Middle frontal gyrus (tissue), 1 donor: ENCODE data around the gene TUBGCP6.
A peak's percentile ranks its signal among the peaks of the same experiment; 100 is the strongest.

Source experiments
- DNase-seq: peaks from one replicate; pipeline ENCODE4 v3.0.0-alpha.2; 2015; ENCODE audit warnings: low spot score; ENCODE audit errors: extremely low spot score

TUBGCP6 gene

GRCh38 chr22:50264946-50265669, 20.3 kb upstream of the TUBGCP6 start:
- DNase-seq, result no peak

DNA sequence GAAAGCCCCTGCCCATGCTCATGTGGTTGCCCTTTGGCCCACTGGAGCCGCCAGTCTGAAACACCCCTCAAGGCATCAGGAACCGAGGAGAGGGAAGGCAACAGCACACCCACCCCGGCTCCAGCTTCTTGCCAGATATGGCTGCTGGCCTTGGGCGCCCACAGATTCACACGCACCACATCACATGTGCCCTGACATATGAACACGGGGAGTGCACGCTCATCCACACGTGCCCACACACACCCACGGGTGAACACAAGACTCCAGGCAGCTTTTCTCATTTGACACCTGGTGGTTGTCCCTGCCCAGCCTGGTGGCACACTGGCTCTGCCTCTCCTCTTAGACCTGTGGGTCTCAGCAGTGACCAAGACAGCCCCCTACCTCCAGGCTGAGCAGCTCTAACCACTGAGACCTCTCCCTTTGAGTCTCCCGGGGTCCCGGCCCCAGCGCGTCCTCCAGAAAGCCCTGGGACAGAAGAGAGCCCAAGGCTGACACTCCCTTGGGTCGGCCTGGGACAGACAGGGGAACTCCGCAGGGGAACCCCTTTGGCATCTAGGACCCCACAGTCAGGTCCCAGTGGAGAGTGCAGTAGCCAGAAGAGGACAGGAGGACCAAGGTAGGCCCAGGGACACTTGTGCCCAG, 19.4 kb upstream of the TUBGCP6 start:
- no peak for DNase-seq

DNA sequence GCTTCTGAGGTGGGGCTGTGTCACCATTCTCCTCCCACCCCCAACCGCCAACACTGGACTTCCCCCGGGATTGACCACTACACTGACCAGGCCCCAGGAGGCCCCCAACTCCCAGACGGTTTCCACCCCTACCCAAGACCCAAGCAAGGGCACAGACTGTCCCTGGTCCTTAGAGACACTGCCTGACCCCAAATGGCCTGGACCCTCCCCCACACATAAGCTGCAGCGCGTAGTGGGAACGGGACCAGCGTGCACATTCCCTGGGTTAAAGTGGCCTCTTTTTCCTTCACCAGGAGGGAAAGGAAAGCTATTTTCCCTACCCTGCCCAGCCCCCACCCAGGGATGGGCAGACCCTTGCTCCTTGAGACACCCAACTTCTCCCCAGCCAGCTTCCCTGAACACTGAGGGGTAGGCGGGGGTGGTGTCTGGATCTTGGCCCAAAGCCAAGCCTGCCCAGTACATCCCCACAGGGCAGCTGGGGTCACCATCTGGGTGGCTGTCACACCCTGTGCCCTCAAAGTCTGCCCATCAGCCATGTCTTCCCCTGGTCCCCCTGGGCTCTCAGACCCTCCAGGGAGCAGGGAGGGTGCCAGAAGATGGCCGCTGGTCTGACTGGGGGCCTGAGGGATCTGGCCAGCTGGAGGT, 18.3 kb upstream of the TUBGCP6 start:
- no peak for DNase-seq

GRCh38 chr22:50262460-50262911, 17.7 kb upstream of the TUBGCP6 start:
- no peak for DNase-seq

DNA sequence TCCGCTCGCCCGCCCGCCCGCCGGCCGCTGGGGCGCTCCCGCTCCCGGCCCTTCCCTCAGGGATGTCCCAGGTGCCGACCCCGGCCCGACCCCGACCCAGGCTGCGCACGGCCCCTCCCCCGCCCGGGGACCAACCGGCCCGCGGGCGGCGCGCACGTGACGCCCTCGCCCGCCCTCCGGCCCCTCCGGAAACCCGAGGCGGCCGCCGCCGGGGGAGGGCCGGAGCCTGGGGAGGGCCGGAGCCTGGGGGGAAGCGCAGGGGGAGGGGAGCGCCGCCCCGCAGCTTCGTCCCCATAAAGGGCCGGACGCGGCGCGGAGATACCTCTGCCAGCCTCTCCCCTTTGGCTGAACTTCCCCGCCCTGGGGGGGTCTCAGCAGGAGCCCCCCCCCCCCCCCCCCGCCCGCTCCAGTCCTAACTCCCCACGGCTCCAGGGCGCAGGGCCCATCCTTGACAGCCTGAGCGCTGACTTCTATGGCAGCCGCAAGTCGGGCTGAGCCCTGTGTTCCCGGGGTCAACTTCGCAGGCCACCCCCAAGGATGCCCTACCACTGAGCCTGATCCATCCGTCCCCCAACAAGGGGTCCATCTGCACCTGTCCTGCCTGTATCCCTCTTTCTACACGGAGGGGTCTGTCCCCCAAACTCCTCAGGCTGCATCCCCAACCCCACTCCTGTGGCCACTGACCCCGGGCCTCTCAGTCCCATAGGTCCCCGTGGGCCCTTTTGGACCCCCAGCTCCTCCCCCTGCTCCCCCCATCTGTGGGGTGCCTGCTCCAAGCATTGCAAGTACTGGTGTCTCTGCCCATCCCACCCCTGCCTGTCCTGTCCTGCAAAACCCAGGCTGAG, 17.0 kb upstream of the TUBGCP6 start, which contains the start of gene MAPK12:
TSS of gene MAPK12 (minus strand) at position 69 of the 845 bp plus-strand sequence. CDS start 174 bp downstream, outside the sequence.
- no peak for DNase-seq

DNA sequence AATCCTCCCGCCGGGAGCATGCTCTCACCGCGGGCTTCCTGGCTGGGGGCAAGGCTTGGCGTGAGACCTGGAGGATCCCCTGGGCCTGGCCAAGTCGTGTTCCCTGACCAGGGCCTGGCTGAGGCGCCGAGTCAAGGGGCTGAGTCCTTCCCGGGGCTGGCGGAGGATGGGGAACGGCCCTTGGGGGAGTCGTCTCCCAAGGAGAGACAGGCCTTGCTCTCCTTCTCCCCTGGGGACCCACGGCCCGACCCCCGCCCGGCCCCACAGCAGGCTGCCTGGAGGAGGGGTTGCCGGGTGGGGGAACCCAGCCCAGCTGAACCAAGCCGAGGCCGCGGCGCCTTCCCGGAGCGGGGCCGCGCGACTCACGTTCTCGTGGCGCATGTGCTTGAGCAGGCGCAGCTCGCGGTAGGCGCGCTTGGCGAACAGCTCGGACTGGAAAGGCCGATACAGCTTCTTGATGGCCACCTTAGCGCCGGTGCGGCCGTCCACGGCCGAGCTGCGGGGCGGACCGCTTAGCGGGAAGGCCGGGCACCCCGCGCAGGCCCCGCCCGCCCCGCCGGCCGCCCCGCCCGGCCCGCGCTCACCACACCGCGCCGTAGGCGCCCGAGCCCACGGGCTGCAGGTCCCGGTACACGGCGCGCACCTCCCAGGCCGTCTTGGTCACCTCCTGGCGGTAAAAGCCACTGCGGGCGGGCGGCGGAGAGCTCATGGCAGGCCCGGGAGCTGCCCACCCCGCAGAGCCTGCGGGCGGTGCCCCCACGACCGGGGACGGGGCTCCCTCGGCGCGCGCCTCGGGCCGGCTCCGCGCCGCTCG, 16.2 kb upstream of the TUBGCP6 start:
- DNase-seq, result peak; percentile 65

GRCh38 chr22:50260434-50260800, 15.6 kb upstream of the TUBGCP6 start:
- no peak for DNase-seq

DNA sequence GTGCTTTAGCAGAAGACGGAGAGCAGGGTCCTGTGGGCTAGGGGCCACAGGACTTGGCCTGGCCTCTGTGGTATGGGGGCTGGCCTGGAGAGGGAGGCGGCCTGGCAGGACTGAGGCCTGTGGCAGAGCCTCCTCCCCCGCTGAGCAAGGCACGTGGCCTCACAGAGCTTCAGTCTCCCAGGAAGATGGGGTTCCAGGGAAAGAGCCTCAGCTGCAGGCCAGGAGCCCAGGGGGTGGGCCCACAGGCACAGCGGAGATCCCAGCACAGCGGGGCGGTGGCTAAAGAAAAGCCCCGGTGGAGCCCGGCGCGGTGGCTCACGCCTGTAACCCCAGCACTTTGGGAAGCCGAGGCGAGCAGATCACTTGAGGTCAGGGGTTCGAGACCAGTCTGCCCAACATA, 14.5 kb upstream of the TUBGCP6 start:
- DNase-seq, result no peak

- no peak for DNase-seq
Measured at GRCh38 chr22:50258361-50259292, 13.8 kb upstream of the TUBGCP6 start.

DNA sequence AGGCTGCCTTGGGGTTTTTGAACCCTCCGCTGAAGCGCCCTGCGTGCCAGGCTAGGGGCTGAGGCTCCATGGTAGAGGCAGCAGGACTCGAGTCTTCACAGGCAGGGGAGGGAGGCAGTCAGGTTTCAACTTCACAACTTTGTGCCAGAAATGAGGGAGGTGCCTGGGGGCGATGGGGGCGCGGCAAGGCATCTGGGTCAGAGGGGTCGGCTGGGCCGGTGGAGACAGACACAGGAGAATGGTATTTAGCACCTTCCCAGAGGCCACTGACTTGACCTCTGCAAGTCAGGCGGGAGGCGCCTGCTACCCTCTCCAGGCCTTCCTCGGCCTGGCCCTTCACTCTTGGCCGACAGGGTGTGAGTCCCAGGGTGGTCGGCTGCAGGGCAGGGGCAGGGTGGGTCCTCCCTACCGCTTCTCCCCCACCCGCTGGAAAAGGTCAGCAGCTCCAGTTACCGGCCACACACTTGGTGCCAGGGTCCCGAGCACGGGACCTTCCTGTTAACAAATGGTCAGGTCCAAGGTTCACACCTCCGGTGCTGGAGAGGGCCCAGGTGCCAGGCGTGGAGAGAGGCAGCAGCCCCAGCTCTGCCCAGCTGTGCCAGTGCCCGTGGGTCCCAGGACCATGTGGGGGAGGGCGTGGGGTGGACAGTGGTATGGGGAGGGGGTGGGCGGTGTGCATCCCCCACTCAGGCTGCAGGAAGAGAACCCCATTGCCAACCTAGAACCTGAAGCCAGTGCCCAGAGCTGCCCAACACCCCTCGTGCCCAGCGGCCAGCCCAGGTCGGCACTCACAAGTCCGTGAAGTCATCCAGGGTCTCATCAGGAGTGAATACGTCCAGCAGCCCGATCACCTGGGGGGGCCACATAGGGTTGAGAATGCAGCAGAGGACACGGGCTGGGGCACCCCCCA, 12.9 kb upstream of the TUBGCP6 start:
- no peak for DNase-seq

DNA sequence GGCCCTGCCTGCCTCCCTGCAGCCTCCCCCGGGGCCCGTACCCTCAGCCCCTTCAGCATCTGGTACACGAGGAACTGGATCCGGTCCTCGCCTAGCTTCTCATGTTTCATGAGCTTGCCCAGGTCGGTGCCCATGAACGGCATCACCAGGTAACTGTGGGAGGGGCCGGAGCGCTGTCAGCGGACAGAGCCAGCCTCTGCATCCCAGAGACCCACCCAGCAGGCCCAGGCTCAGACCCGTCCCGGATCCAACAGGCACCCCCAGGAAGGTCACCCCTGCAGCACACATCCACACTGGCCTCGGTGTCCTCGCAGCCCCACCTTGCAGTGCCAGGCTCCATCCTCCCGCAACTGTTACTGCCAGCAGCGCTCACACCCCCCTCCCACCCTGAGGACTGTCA, 12.2 kb upstream of the TUBGCP6 start:
- no peak for DNase-seq

GRCh38 chr22:50256258-50256862, 11.5 kb upstream of the TUBGCP6 start:
- DNase-seq, result no peak

GRCh38 chr22:50255607-50256006, 10.8 kb upstream of the TUBGCP6 start:
- DNase-seq, result no peak

DNA sequence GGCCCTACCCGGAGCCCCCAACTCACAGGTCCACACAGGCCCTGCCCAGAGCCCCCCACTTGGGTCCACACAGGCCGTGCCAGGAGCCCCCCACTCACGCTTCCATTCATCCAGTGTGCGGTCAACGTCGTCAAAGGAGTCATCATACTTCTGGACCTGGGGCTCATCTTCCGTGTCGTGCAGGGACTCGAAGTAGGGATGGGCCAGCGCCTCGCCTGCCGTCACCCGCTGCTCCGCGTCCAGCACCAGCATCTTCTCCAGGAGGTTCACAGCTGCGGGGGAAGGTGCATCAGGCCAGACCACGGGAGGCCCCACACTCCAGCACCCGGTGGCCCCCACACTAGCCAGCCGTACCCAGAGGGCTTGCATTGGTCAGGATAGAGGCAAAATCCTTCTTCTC, 10.3 kb upstream of the TUBGCP6 start:
- DNase-seq, result no peak

GRCh38 chr22:50253941-50254340, 9.1 kb upstream of the TUBGCP6 start:
- no peak for DNase-seq

DNA sequence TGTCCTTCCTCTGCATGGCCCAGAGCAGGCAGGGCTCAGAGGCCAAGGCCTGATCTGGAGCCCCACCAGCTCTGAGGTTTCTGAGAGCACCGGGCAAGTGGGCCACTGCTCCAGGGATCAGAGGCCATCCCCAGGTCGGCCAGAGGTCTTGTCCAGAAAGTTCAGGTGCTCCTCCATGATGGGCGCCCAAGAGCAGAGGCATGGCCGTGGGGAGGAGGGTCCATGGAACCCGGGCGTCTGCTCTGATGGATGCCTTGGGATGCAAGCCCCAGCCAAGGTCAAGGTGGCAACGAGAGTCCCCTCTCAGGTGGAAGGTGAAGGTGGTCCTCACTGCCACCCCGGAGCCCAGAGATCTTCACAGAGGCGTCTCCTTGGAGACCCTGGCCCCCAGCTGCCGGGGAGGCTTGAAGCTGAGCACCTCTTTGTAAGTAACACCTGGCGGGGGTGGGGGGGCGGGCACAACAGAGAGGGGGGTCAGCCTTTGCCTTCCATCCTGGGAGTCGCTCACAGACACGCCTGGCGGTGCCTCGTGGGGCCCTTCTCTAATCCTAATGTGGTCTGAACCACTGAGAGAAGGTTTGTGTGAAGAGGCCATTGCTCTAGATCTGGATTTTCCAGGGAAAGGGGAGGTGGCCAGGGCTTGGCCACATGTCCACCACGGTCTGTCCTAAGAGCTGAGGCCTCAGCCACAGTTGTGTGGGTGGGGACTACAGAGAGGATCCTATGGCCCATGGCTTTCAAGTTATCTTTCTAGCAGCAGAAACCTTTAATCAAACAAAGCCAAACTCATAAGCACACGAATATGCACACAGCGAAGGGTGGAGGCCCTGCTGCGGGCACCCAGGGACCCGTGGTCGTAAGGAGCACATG, 8.5 kb upstream of the TUBGCP6 start:
- no peak for DNase-seq
